K562 (cell line): ENCODE measurements around the gene ZNF501. TPM values are rescaled to one million over a fixed set of nuclear protein-coding genes. Genes with fewer than 3 reads are reported as not detected.

ENCODE experiments used
- ARID2 ChIP-seq: fragments of 450-650 bp; IDR thresholded peaks from 2 replicates; pipeline ENCODE4 v1.6.1; 2017; ENCODE audit warnings: antibody characterized with exemption, mild to moderate bottlenecking
- CHAMP1 ChIP-seq: fragments of 450-650 bp; IDR thresholded peaks from 2 replicates; pipeline ENCODE4 v1.6.1; 2016; ENCODE audit warnings: mild to moderate bottlenecking
- E2F8 ChIP-seq: fragments of 450-650 bp; IDR thresholded peaks from 2 replicates; pipeline ENCODE4 v1.7.1; 2018; ENCODE audit warnings: mild to moderate bottlenecking, low read depth; ENCODE audit not compliant: partially characterized antibody
- EGR1 ChIP-seq: fragments of 450-650 bp; conservative IDR thresholded peaks from 2 replicates; pipeline ENCODE4 v1.6.1; 2017; ENCODE audit warnings: mild to moderate bottlenecking
- HINFP ChIP-seq: fragments of 450-650 bp; conservative IDR thresholded peaks from 2 replicates; pipeline ENCODE4 v1.6.1; 2016; ENCODE audit warnings: missing genetic modification characterization, low read depth, mild to moderate bottlenecking, control low read depth, missing compliant biosample characterization
- HNRNPH1 ChIP-seq: fragments of 200-400 bp; formaldehyde crosslinking; optimal IDR thresholded peaks from 2 replicates; pipeline ENCODE3; 2017; ENCODE audit warnings: low read depth, mild to moderate bottlenecking, low read length, moderate library complexity
- IRF2 ChIP-seq: sonication (generic); formaldehyde crosslinking; IDR thresholded peaks from 2 replicates; pipeline ENCODE4 v1.8.1; 2022; ENCODE audit warnings: mild to moderate bottlenecking, missing genetic modification reagents
- LCOR ChIP-seq: sonication (generic); formaldehyde crosslinking; IDR thresholded peaks from 2 replicates; pipeline ENCODE4 v1.8.0; 2022; ENCODE audit warnings: mild to moderate bottlenecking, missing genetic modification reagents
- MYC ChIP-seq, 2 experiments: fragments of 250-450 bp in 1 of 2; sonication (Bioruptor Pico) in 1 of 2; IDR thresholded peaks; 2 replicates each; pipeline versions ENCODE4 v1.5.1 to v1.6.1; 2012 to 2021; ENCODE audit warnings: low read depth in 2 of 2, borderline replicate concordance in 1 of 2, improper control_type of control experiment in 1 of 2, low read length in 1 of 2, mild to moderate bottlenecking in 1 of 2, moderate library complexity in 1 of 2
- PURB ChIP-seq: sonication (generic); formaldehyde crosslinking; IDR thresholded peaks from 2 replicates; pipeline ENCODE4 v1.9.0; 2021; ENCODE audit warnings: low read depth, mild to moderate bottlenecking, missing genetic modification reagents
- RBM17 ChIP-seq: fragments of 200-400 bp; formaldehyde crosslinking; IDR thresholded peaks from 2 replicates; pipeline ENCODE4 v1.6.1; 2017; ENCODE audit warnings: low read depth, mild to moderate bottlenecking, low read length, borderline replicate concordance
- RBM39 ChIP-seq: fragments of 200-400 bp; formaldehyde crosslinking; optimal IDR thresholded peaks from 2 replicates; pipeline ENCODE3; 2018; ENCODE audit warnings: low read depth, low read length
- SP1 ChIP-seq: sonication (generic); formaldehyde crosslinking; IDR thresholded peaks from 2 replicates; pipeline ENCODE4 v1.8.1; 2022; ENCODE audit warnings: mild to moderate bottlenecking, missing genetic modification reagents
- TCFL5 ChIP-seq: fragments of 250-450 bp; sonication (Bioruptor Pico); conservative IDR thresholded peaks from 2 replicates; pipeline ENCODE4 v1.6.1; 2021; ENCODE audit warnings: mild to moderate bottlenecking, moderate library complexity, matching md5 sums
- ZNF12 ChIP-seq: sonication (generic); formaldehyde crosslinking; IDR thresholded peaks from 2 replicates; pipeline ENCODE4 v1.4.0; 2020; ENCODE audit warnings: mild to moderate bottlenecking, missing genetic modification reagents
- ZNF282 ChIP-seq: sonication (generic); formaldehyde crosslinking; IDR thresholded peaks from 2 replicates; pipeline ENCODE4 v1.8.1; 2023; ENCODE audit warnings: missing genetic modification reagents
- ZNF41 ChIP-seq: fragments of 250-450 bp; sonication (Bioruptor Pico); conservative IDR thresholded peaks from 2 replicates; pipeline ENCODE4 v1.4.0; 2020; ENCODE audit warnings: mild to moderate bottlenecking
- ZNF778 ChIP-seq: fragments of 450-650 bp; formaldehyde crosslinking; IDR thresholded peaks from 2 replicates; pipeline ENCODE4 v1.4.0; 2020; ENCODE audit warnings: mild to moderate bottlenecking, moderate library complexity
- polyA plus RNA-seq, 8 experiments: library from polyadenylated mRNA; depleted of rRNA in 4 of 8; stranded (reverse) in 5 of 8; unstranded in 3 of 8; fragments of >200 nt; fragmentation: Nextera tagmentation in 2 of 8; fragmentation: Illumina TruSeq in 1 of 8; extraction: Ambion mirVana in 2 of 8; extraction: Trizol in 1 of 8; gene quantifications; 2 replicates each; pipeline versions ENCODE4 v1.2.1 to v1.2.3, GENCODE V29; 2011 to 2014; ENCODE audit warnings: inconsistent platforms in 1 of 8, missing spikeins in 1 of 8
- total RNA-seq, 7 experiments: library from RNA; depleted of rRNA in 6 of 7; stranded (reverse); fragments of >200 nt in 6 of 7; fragmentation: Illumina TruSeq in 2 of 7; extraction: Trizol in 2 of 7; gene quantifications; 2 replicates each; pipeline versions ENCODE4 v1.2.1 to v1.2.3, GENCODE V29; 2011 to 2021; ENCODE audit warnings: low replicate concordance in 1 of 7
- TF ChIP-seq, protein P1 (sequence below): sonication (generic); formaldehyde crosslinking; IDR thresholded peaks from 2 replicates; pipeline ENCODE4 v1.8.1; 2023; ENCODE audit warnings: mild to moderate bottlenecking, missing genetic modification reagents

ZNF501 gene
- total and polyA plus RNA-seq, 9 of the 15 experiments (the other 6 are each of a cell fraction or from before 2014, with no cell fraction given) = 1.2 to 6.5 (median 3.7) TPM

DNA sequence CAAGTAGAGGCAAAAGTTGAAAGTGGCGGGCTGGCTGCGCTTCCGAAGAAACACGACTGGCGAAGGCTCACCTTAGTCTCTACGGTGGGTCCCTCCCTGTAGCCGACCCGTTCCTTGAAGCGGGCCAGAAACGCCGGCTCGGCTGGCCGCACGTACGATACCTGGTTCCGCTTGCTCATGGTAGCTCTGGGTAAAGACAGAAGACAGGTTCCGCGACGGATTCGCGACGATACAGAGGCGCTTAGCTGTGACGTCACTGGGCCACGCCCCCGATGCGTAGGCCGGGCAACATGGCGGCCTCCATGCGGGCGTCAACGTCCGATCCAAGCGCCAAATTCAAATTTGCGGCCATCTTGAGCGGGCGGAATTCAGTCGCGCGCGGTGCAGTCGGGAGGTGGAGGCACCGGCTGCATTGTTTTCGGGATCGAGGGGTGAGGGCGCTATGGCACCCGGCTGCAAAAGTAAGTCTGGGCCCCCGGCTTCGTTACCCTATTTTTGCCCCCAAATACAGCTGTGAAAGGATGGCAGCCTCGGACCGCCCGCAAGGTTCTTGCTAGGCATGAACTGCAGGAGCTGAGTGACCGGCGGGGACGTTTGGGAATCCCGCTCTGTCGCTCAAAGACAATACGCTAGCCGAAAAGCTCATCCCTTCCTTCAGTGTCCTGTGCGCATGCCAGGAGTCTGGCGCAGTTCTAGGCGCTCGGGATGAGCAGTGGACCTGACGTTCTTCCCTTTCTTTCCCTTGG, 32.2 kb downstream of the ZNF501 start, which contains the start of the genes KIAA1143 and KIF15 (continued):
- TF ChIP-seq HINFP (tag) (peak; percentile 53; the same call in 1 of the 2 replicates), PURB (CRISPR knock-in tag) (no peak), TCFL5 (CRISPR knock-in tag) (no peak), ZNF12 (CRISPR knock-in tag) (no peak), RBM17 (no peak), RBM39 (no peak), MYC (IDR thresholded peaks at IDR 0.05; ENCODE audit: low read depth, low read length) (peak; percentile 97), MYC (CRISPR knock-in tag; IDR thresholded peaks at IDR 0.05; ENCODE audit: borderline replicate concordance, low read depth) (peak; percentile 91; the same call in 1 of the 2 replicates), SP1 (CRISPR knock-in tag) (peak; percentile 100), ZNF282 (CRISPR knock-in tag) (no peak), LCOR (CRISPR knock-in tag) (peak; percentile 99), IRF2 (CRISPR knock-in tag) (no peak), EGR1 (peak; percentile 97), HNRNPH1 (no peak), CHAMP1 (peak; percentile 92), ZNF41 (no peak), E2F8 (peak; percentile 88), ARID2 (0 out of 2 replicates have a peak, but pooled peaks have one; percentile 47), ZNF778 (CRISPR knock-in tag) (no peak)
- TF ChIP-seq, protein P1, sequence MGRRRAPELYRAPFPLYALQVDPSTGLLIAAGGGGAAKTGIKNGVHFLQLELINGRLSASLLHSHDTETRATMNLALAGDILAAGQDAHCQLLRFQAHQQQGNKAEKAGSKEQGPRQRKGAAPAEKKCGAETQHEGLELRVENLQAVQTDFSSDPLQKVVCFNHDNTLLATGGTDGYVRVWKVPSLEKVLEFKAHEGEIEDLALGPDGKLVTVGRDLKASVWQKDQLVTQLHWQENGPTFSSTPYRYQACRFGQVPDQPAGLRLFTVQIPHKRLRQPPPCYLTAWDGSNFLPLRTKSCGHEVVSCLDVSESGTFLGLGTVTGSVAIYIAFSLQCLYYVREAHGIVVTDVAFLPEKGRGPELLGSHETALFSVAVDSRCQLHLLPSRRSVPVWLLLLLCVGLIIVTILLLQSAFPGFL = peak; percentile 89
